Gastrocnemius medialis (tissue), 4 donors: ENCODE data around the gene KLLN. TPM values are rescaled to one million over a fixed set of nuclear protein-coding genes. Genes with fewer than 3 reads are reported as not detected.

ENCODE experiments used
- ATAC-seq, 2 donors: fragments of 150-250 bp; one replicate each; pipeline ENCODE4 v1.9.1; 2016
- DNase-seq, 2 donors: peaks; one replicate each; pipeline ENCODE4 v3.0.0-alpha.2; 2019
- H3K27ac ChIP-seq, 4 donors: fragments of 200-600 bp; sonication (generic); 1 replicate in 1 of 4; 2 replicates in 3 of 4; pipeline ENCODE4 v1.5.1; 2016 to 2018; ENCODE audit warnings: mild to moderate bottlenecking in 2 of 4, moderate library complexity in 1 of 4
- H3K27me3 ChIP-seq, 3 donors: fragments of 200-600 bp; sonication (generic) in 2 of 3; 1 replicate in 1 of 3; 2 replicates in 2 of 3; pipeline versions ENCODE4 v1.5.1 to v1.6.0; 2016 to 2019; ENCODE audit warnings: mild to moderate bottlenecking in 1 of 3, moderate library complexity in 1 of 3
- H3K36me3 ChIP-seq, 2 donors: fragments of 200-600 bp; sonication (generic) in 1 of 2; one replicate each; pipeline ENCODE4 v1.5.1; 2017 to 2018
- H3K4me1 ChIP-seq, 2 donors: fragments of 200-600 bp; sonication (generic) in 1 of 2; one replicate each; pipeline ENCODE4 v1.5.1; 2016 to 2017; ENCODE audit warnings: mild to moderate bottlenecking in 2 of 2
- H3K4me3 ChIP-seq, 4 donors: fragments of 200-600 bp; sonication (generic) in 3 of 4; 1 replicate in 1 of 4; 2 replicates in 3 of 4; pipeline ENCODE4 v1.5.1; 2016 to 2019; ENCODE audit warnings: mild to moderate bottlenecking in 2 of 4
- H3K9me3 ChIP-seq, 3 donors: fragments of 200-600 bp; sonication (generic) in 2 of 3; 1 replicate in 1 of 3; 2 replicates in 2 of 3; pipeline ENCODE4 v1.5.1; 2016 to 2019
- CTCF ChIP-seq, 5 experiments: fragments of 450-650 bp in 3 of 5; fragments of 200-600 bp in 2 of 5; sonication (generic) in 2 of 5; IDR thresholded peaks in 4 of 5; conservative IDR thresholded peaks in 1 of 5; 1 replicate in 4 of 5; 2 replicates in 1 of 5; pipeline ENCODE4 v1.5.1; 2016 to 2019; ENCODE audit warnings: antibody characterized with exemption in 5 of 5, mild to moderate bottlenecking in 3 of 5, moderate library complexity in 3 of 5
- POLR2A ChIP-seq, 2 donors: fragments of 450-650 bp; IDR thresholded peaks; one replicate each; pipeline ENCODE4 v1.6.1; 2017; ENCODE audit warnings: antibody characterized with exemption in 2 of 2, mild to moderate bottlenecking in 2 of 2, moderate library complexity in 2 of 2
- in situ Hi-C, 4 donors: fragments of 200-750 bp; cut with MboI; loops; one replicate each; pipeline versions ENCODE4 v1.15.0 to v1.8.0; 2017; ENCODE audit warnings: low sequenced_read_pairs in 4 of 4
- intact Hi-C: fragments of 100-400 bp; cut with DNase I; formaldehyde crosslinking; loops from one replicate; pipeline ENCODE4 v1.15.1; 2023; ENCODE audit warnings: low total_unique reads
- total RNA-seq, 4 donors: library from RNA; depleted of rRNA; stranded (reverse); fragments of >200 nt; gene quantifications; one replicate each; pipeline versions ENCODE4 v1.1.0 to v1.2.3, GENCODE V29; 2016

The KLLN gene
- total RNA-seq, 4 donors from 2014 or later, result 0.10 to 0.39 (median 0.22) TPM

- H3K36me3 ChIP-seq, result no peaks in the 10 kb centered on the region
- intact Hi-C loops (no loop called here), in situ Hi-C loops (loop anchor here in 1 of 4 donors (25.0 kb wide), 1 partner anchor 717 kb away; no protein-coding TSS in a partner anchor)
- no peaks in the 10 kb centered on the region for H3K27me3 ChIP-seq
- H3K9me3 ChIP-seq, result no peaks in the 10 kb centered on the region
- no peak overlapping the region for H3K4me3 ChIP-seq
- DNase-seq (no peak), ATAC-seq (no peak)
- TF ChIP-seq CTCF (IDR thresholded peaks at IDR 0.05 in 4 of 5, conservative IDR thresholded peaks at IDR 0.05 in 1 of 5), result no peak
- no peak for TF ChIP-seq POLR2A (IDR thresholded peaks at IDR 0.05)
- no peak overlapping the region for H3K27ac ChIP-seq
- H3K4me1 ChIP-seq, result no peaks in the 10 kb centered on the region
These were observed 18.3 kb downstream of the KLLN start for GRCh38 chr10:87844837-87845623.

- H3K36me3 ChIP-seq, result no peaks in the 10 kb centered on the region
- H3K27ac ChIP-seq, result no peak overlapping the region
- no peak for TF ChIP-seq CTCF (IDR thresholded peaks at IDR 0.05 in 4 of 5, conservative IDR thresholded peaks at IDR 0.05 in 1 of 5)
- no peak for TF ChIP-seq POLR2A (IDR thresholded peaks at IDR 0.05)
- in situ Hi-C loops, result loop anchor here in 1 of 4 donors (25.0 kb wide), 1 partner anchor 719 kb away; no protein-coding TSS in a partner anchor
- H3K4me3 ChIP-seq, result no peak overlapping the region
- no peaks in the 10 kb centered on the region for H3K9me3 ChIP-seq
- ATAC-seq (no peak), DNase-seq (no peak)
- intact Hi-C loops, result no loop called here
- no peaks in the 10 kb centered on the region for H3K4me1 ChIP-seq
- H3K27me3 ChIP-seq, result no peaks in the 10 kb centered on the region
These were observed 19.6 kb downstream of the KLLN start for GRCh38 chr10:87843714-87844113.

GRCh38 chr10:87842776-87843497 is 20.4 kb downstream of the KLLN start:
- Histone ChIP-seq H3K27me3 (no peaks in the 10 kb centered on the region), H3K27ac (no peak overlapping the region), H3K9me3 (no peaks in the 10 kb centered on the region), H3K4me3 (no peak overlapping the region), H3K4me1 (no peaks in the 10 kb centered on the region), H3K36me3 (no peaks in the 10 kb centered on the region)
- TF ChIP-seq CTCF (IDR thresholded peaks at IDR 0.05 in 4 of 5, conservative IDR thresholded peaks at IDR 0.05 in 1 of 5) (no peak), POLR2A (IDR thresholded peaks at IDR 0.05) (no peak)
- ATAC-seq (no peak), DNase-seq (no peak)
- intact Hi-C loops, result no loop called here
- in situ Hi-C loops, result loop anchor here in 1 of 4 donors (25.0 kb wide), 1 partner anchor 719 kb away; no protein-coding TSS in a partner anchor

GRCh38 chr10:87842220-87842641 is 21.1 kb downstream of the KLLN start:
- ATAC-seq (no peak), DNase-seq (no peak)
- in situ Hi-C loops, result loop anchor here in 1 of 4 donors (25.0 kb wide), 1 partner anchor 720 kb away; no protein-coding TSS in a partner anchor
- Histone ChIP-seq H3K27me3 (no peaks in the 10 kb centered on the region), H3K9me3 (no peaks in the 10 kb centered on the region), H3K27ac (no peak overlapping the region), H3K4me1 (no peaks in the 10 kb centered on the region), H3K36me3 (no peaks in the 10 kb centered on the region), H3K4me3 (no peak overlapping the region)
- intact Hi-C loops, result no loop called here
- TF ChIP-seq CTCF (IDR thresholded peaks at IDR 0.05 in 4 of 5, conservative IDR thresholded peaks at IDR 0.05 in 1 of 5) (no peak), POLR2A (IDR thresholded peaks at IDR 0.05) (no peak)
